Measurements from ENCODE around the gene LSAMP. TPM values are rescaled to one million over a fixed set of nuclear protein-coding genes. Genes with fewer than 3 reads are reported as not detected.

Gene LSAMP
- 1 to 10 TPM in 1 of 2 donors, under 1 TPM in 1; 0.89 to 5.1 TPM for total RNA-seq
- long read RNA-seq, partial matches to known transcripts, result 0 of 4 reads
- long read RNA-seq, other reads (novel, unspliced or antisense), result 4 of 4 reads

- intact Hi-C loops (cut with DNase I, micrococcal nuclease), result no loop called here
- peak in 1 of 2 donors; percentile 10 for DNase-seq
- ATAC-seq, result no peak
Measured at GRCh38 chr3:116445311-116445841, at the start of gene LSAMP. TSS of gene LSAMP (minus strand) at chr3:116445487.

- no peak for DNase-seq
- intact Hi-C loops (cut with DNase I, micrococcal nuclease), result no loop called here
- no peak for ATAC-seq
Measured at GRCh38 chr3:116492379-116492778, 47.1 kb upstream of the LSAMP start.

GRCh38 chr3:116483135-116483534 lies 37.8 kb upstream of the LSAMP start:
- ATAC-seq (no peak), DNase-seq (no peak)
- intact Hi-C loops (cut with DNase I, micrococcal nuclease), result no loop called here

GRCh38 chr3:116476691-116477090 lies 31.4 kb upstream of the LSAMP start:
- intact Hi-C loops (cut with DNase I, micrococcal nuclease), result no loop called here
- no peak for DNase-seq
- no peak for ATAC-seq

GRCh38 chr3:116474801-116475200 lies 29.5 kb upstream of the LSAMP start:
- intact Hi-C loops (cut with DNase I, micrococcal nuclease), result no loop called here
- DNase-seq, result no peak
- ATAC-seq, result no peak

- no peak for DNase-seq
- no peak for ATAC-seq
- intact Hi-C loops (cut with DNase I, micrococcal nuclease), result no loop called here
Measured at GRCh38 chr3:116474032-116474780, 28.9 kb upstream of the LSAMP start.

- no peak for DNase-seq
- intact Hi-C loops (cut with DNase I, micrococcal nuclease), result no loop called here
- ATAC-seq, result no peak
Measured at GRCh38 chr3:116473602-116474001, 28.3 kb upstream of the LSAMP start.

- ATAC-seq (no peak), DNase-seq (no peak)
- intact Hi-C loops (cut with DNase I, micrococcal nuclease), result no loop called here
Measured at GRCh38 chr3:116470605-116471197, 25.4 kb upstream of the LSAMP start.

GRCh38 chr3:116469546-116469945 lies 24.3 kb upstream of the LSAMP start:
- ATAC-seq (no peak), DNase-seq (no peak)
- intact Hi-C loops (cut with DNase I, micrococcal nuclease), result no loop called here

- no peak for DNase-seq
- no peak for ATAC-seq
- intact Hi-C loops (cut with DNase I, micrococcal nuclease), result no loop called here
Measured at GRCh38 chr3:116464276-116464798, 19.1 kb upstream of the LSAMP start.

- no peak for ATAC-seq
- intact Hi-C loops (cut with DNase I, micrococcal nuclease), result loop anchor here in 1 of 2 donors (10.0 kb wide), 1 partner anchor 319 kb away; no protein-coding TSS in a partner anchor
- DNase-seq, result no peak
Measured at GRCh38 chr3:116453666-116454346, 8.5 kb upstream of the LSAMP start.

- ATAC-seq, result no peak
- intact Hi-C loops (cut with DNase I, micrococcal nuclease), result loop anchor here in 1 of 2 donors (10.0 kb wide), 1 partner anchor 315 kb away; no protein-coding TSS in a partner anchor
- no peak for DNase-seq
Measured at GRCh38 chr3:116449546-116450350, 4.5 kb upstream of the LSAMP start.

GRCh38 chr3:116445990-116446389 lies 703 bp upstream of the LSAMP start:
- no peak for ATAC-seq
- no peak for DNase-seq
- intact Hi-C loops (cut with DNase I, micrococcal nuclease), result no loop called here

GRCh38 chr3:116444819-116445310 lies 422 bp downstream of the LSAMP start:
- ATAC-seq (peak; percentile 11), DNase-seq (no peak)
- intact Hi-C loops (cut with DNase I, micrococcal nuclease), result no loop called here

GRCh38 chr3:116444115-116444747 lies 1.1 kb downstream of the LSAMP start:
- intact Hi-C loops (cut with DNase I, micrococcal nuclease), result no loop called here
- DNase-seq, result no peak
- ATAC-seq, result no peak

- intact Hi-C loops (cut with DNase I, micrococcal nuclease), result no loop called here
- DNase-seq (no peak), ATAC-seq (no peak)
Measured at GRCh38 chr3:116443191-116443661, 2.1 kb downstream of the LSAMP start.

- ATAC-seq, result no peak
- no peak for DNase-seq
- intact Hi-C loops (cut with DNase I, micrococcal nuclease), result no loop called here
Measured at GRCh38 chr3:116442331-116443021, 2.8 kb downstream of the LSAMP start.
